Liver (tissue), 9 donors: ENCODE results near the gene EMILIN1. TPM values are rescaled to one million over a fixed set of nuclear protein-coding genes. Genes with fewer than 3 reads are reported as not detected.
A peak's percentile ranks its signal among the peaks of the same experiment; 100 is the strongest.

Source experiments
- DNase-seq: peaks from one replicate; pipeline ENCODE4 v3.0.0-alpha.2; 2017; ENCODE audit warnings: low spot score
- H3K27ac ChIP-seq, 2 donors: one replicate each; pipeline ENCODE4 v1.7.0; 2013; ENCODE audit warnings: inconsistent platforms in 2 of 2, low read length in 2 of 2, control low read depth in 1 of 2, low read depth in 1 of 2, mild to moderate bottlenecking in 1 of 2
- H3K27me3 ChIP-seq, 4 donors: one replicate each; pipeline versions ENCODE4 v1.6.1 to v1.7.0; 2013; ENCODE audit warnings: low read length in 3 of 4, inconsistent platforms in 1 of 4, mild to moderate bottlenecking in 1 of 4, moderate library complexity in 1 of 4; ENCODE audit not compliant: control insufficient read depth in 4 of 4, insufficient read depth in 4 of 4
- H3K36me3 ChIP-seq, 4 donors: one replicate each; pipeline versions ENCODE4 v1.6.1 to v1.7.0; 2013; ENCODE audit warnings: low read length in 3 of 4, mild to moderate bottlenecking in 3 of 4, low read depth in 1 of 4, moderate library complexity in 1 of 4; ENCODE audit not compliant: control insufficient read depth in 4 of 4, insufficient read depth in 3 of 4
- H3K4me1 ChIP-seq, 4 donors: one replicate each; pipeline versions ENCODE4 v1.6.1 to v1.7.0; 2013; ENCODE audit warnings: low read length in 3 of 4, mild to moderate bottlenecking in 3 of 4, moderate library complexity in 1 of 4; ENCODE audit not compliant: control insufficient read depth in 4 of 4, insufficient read depth in 4 of 4
- H3K4me3 ChIP-seq, 3 donors: one replicate each; pipeline versions ENCODE4 v1.6.1 to v1.7.0; 2013; ENCODE audit warnings: low read length in 3 of 3, control low read depth in 1 of 3, low read depth in 1 of 3, mild to moderate bottlenecking in 1 of 3
- H3K9ac ChIP-seq, 2 donors: one replicate each; pipeline ENCODE4 v1.7.0; 2013; ENCODE audit warnings: low read length in 2 of 2, mild to moderate bottlenecking in 2 of 2, moderate library complexity in 2 of 2, control low read depth in 1 of 2, low read depth in 1 of 2
- H3K9me3 ChIP-seq, 4 donors: one replicate each; pipeline versions ENCODE4 v1.6.1 to v1.7.0; 2013; ENCODE audit warnings: low read length in 3 of 4; ENCODE audit not compliant: control insufficient read depth in 4 of 4
- EGR1 ChIP-seq, 2 donors: IDR thresholded peaks; 2 replicates each; pipeline ENCODE4 v1.6.1; 2016 to 2018; ENCODE audit warnings: antibody characterized with exemption in 2 of 2, low read depth in 2 of 2
- FOXA1 ChIP-seq: IDR thresholded peaks from 2 replicates; pipeline ENCODE4 v1.6.1; 2016; ENCODE audit warnings: antibody characterized with exemption
- FOXA2 ChIP-seq: IDR thresholded peaks from 2 replicates; pipeline ENCODE4 v1.6.1; 2016; ENCODE audit warnings: antibody characterized with exemption
- GABPA ChIP-seq, 2 donors: IDR thresholded peaks in 1 of 2; conservative IDR thresholded peaks in 1 of 2; 2 replicates each; pipeline ENCODE4 v1.6.1; 2016; ENCODE audit warnings: antibody characterized with exemption in 2 of 2, mild to moderate bottlenecking in 1 of 2, moderate library complexity in 1 of 2
- HNF4A ChIP-seq, 2 donors: conservative IDR thresholded peaks; 2 replicates each; pipeline ENCODE4 v1.6.1; 2016; ENCODE audit warnings: antibody characterized with exemption in 2 of 2, mild to moderate bottlenecking in 2 of 2
- HNF4G ChIP-seq: IDR thresholded peaks from 2 replicates; pipeline ENCODE4 v1.6.1; 2016; ENCODE audit warnings: antibody characterized with exemption
- JUND ChIP-seq, 2 donors: IDR thresholded peaks; 2 replicates each; pipeline ENCODE4 v1.6.1; 2016; ENCODE audit warnings: antibody characterized with exemption in 2 of 2
- NR2F2 ChIP-seq: IDR thresholded peaks from 2 replicates; pipeline ENCODE4 v1.6.1; 2016; ENCODE audit warnings: antibody characterized with exemption
- RAD21 ChIP-seq, 2 donors: IDR thresholded peaks; 2 replicates each; pipeline ENCODE4 v1.6.1; 2016; ENCODE audit warnings: antibody characterized with exemption in 2 of 2, mild to moderate bottlenecking in 2 of 2
- RXRA ChIP-seq, 2 donors: IDR thresholded peaks; 2 replicates each; pipeline ENCODE4 v1.6.1; 2017 to 2018; ENCODE audit warnings: antibody characterized with exemption in 2 of 2, mild to moderate bottlenecking in 1 of 2
- SP1 ChIP-seq: IDR thresholded peaks from 2 replicates; pipeline ENCODE4 v1.6.1; 2018; ENCODE audit warnings: antibody characterized with exemption, mild to moderate bottlenecking
- YY1 ChIP-seq: IDR thresholded peaks from 2 replicates; pipeline ENCODE4 v1.6.1; 2016; ENCODE audit warnings: antibody characterized with exemption, mild to moderate bottlenecking
- WGBS: extraction: QIAGEN DNeasy Blood & Tissue Kit; methylation state at CpG from one replicate; pipeline ENCODE4 v1.1.7; 2013; 5-methylcytosine and 5-hydroxymethylcytosine counted together
- polyA plus RNA-seq, 2 donors: library from polyadenylated mRNA; stranded (reverse) in 1 of 2; unstranded in 1 of 2; fragments of 200-250 nt in 1 of 2; fragments of >200 nt in 1 of 2; fragmentation: Nextera tagmentation in 1 of 2; extraction: Ambion mirVana in 1 of 2; gene quantifications; one replicate each; pipeline versions ENCODE4 v1.2.1 to v1.2.3, GENCODE V29; 2013 to 2015
- total RNA-seq, 2 donors: library from RNA; depleted of rRNA; stranded (reverse); fragments of >200 nt; gene quantifications; one replicate each; pipeline ENCODE4 v1.2.3, GENCODE V29; 2014
- TF ChIP-seq, protein P1 (sequence below): IDR thresholded peaks from 2 replicates; pipeline ENCODE4 v1.6.1; 2016; ENCODE audit warnings: antibody characterized with exemption
- TF ChIP-seq, protein P2 (sequence below): IDR thresholded peaks from 2 replicates; pipeline ENCODE4 v1.6.1; 2016; ENCODE audit warnings: antibody characterized with exemption, mild to moderate bottlenecking
- TF ChIP-seq, protein P3 (sequence below): IDR thresholded peaks from 2 replicates; pipeline ENCODE4 v1.6.1; 2016; ENCODE audit warnings: antibody characterized with exemption
- TF ChIP-seq, protein P4 (sequence below): fragments of 150-350 bp; IDR thresholded peaks from 2 replicates; pipeline ENCODE4 v1.5.1; 2017; ENCODE audit warnings: improper control_type of control experiment, low read depth, low read length; ENCODE audit not compliant: missing input control
- donor health status: healthy.
- donor health status: healthy.
- donor health status: healthy.
- donor health status: healthy.
- donor health status: healthy.

EMILIN1 gene
- total and polyA plus RNA-seq, 4 donors = 3.4 to 26.1 (median 24.0) TPM

DNA sequence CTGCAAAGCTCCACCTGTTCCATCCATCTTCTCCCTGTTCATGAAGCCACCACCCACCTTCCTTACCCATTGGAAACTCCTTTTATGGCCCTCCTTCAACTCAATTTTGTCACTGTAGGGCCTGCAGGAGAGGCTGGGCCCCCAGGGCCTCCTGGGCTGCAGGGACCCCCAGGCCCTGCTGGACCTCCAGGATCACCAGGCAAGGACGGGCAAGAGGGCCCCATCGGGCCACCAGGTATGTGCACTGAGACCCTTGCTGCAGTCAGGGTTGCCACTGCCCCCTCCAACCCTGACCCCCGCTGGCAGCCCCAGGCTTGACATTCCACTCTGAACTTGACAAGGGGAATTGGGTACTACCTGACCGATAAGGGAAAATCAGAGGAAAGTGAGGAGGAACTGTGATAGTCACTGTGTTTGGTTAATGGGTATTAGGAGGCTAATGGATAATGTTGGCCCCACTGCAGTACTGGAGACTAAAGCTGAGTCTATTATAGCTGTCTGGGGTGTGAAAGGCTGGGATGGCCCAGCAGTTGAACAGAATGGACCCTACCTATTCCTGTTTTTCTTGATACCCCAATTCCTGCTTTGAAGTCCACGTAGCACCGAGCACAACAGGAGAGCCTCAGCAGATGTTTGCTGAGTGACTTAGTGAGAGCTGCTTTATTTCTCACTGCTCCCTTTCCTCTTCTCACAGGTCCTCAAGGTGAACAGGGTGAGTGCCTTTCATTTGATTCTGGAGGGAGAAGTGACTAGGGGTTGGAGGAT, 6.1 kb downstream of the EMILIN1 start (continued):
- TF ChIP-seq, protein P1, sequence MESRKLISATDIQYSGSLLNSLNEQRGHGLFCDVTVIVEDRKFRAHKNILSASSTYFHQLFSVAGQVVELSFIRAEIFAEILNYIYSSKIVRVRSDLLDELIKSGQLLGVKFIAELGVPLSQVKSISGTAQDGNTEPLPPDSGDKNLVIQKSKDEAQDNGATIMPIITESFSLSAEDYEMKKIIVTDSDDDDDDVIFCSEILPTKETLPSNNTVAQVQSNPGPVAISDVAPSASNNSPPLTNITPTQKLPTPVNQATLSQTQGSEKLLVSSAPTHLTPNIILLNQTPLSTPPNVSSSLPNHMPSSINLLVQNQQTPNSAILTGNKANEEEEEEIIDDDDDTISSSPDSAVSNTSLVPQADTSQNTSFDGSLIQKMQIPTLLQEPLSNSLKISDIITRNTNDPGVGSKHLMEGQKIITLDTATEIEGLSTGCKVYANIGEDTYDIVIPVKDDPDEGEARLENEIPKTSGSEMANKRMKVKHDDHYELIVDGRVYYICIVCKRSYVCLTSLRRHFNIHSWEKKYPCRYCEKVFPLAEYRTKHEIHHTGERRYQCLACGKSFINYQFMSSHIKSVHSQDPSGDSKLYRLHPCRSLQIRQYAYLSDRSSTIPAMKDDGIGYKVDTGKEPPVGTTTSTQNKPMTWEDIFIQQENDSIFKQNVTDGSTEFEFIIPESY = no peak
- TF ChIP-seq YY1 (no peak), HNF4G (no peak)

DNA sequence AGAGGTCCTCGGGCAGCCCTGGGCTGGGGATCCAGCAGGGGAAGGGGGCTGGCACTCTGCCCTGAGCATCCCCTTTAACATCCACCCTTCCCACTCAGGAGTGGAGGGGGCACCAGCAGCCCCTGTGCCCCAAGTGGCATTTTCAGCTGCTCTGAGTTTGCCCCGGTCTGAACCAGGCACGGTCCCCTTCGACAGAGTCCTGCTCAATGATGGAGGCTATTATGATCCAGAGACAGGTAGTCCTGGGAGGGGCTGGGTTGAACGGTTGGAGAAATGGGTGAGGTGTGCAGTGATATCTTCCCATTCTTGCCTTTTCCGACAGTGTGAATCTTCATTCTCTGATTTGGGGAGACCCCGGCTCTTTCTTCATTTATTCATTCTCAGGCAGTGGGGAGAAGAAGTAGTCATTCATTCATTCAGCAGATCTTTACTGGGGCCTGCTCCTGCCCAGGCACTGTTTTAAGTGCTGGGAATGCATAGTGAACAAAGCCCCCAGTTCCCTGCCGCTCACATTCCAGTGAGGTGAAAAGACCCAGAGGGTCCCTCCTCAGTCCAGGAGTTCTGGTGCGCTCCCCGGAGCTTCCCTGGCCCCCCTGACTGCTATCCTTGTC, 6.8 kb downstream of the EMILIN1 start:
- Histone ChIP-seq H3K4me3 (peak overlapping the region in 2 of 3 donors; percentile 63 to 73), H3K9ac (no peak overlapping the region), H3K9me3 (no peaks in the 10 kb centered on the region), H3K36me3 (no peaks in the 10 kb centered on the region), H3K4me1 (peaks cover 9 to 68% (median 35%) of the 10 kb centered on the region in 4 donors), H3K27ac (peak overlapping the region in 1 of 2 donors; percentile 87), H3K27me3 (no peaks in the 10 kb centered on the region)
- WGBS = 68% methylated on average over 10 of the region's 10 CpGs
- no peak for DNase-seq
- no peak for TF ChIP-seq NR2F2
- TF ChIP-seq, protein P2, sequence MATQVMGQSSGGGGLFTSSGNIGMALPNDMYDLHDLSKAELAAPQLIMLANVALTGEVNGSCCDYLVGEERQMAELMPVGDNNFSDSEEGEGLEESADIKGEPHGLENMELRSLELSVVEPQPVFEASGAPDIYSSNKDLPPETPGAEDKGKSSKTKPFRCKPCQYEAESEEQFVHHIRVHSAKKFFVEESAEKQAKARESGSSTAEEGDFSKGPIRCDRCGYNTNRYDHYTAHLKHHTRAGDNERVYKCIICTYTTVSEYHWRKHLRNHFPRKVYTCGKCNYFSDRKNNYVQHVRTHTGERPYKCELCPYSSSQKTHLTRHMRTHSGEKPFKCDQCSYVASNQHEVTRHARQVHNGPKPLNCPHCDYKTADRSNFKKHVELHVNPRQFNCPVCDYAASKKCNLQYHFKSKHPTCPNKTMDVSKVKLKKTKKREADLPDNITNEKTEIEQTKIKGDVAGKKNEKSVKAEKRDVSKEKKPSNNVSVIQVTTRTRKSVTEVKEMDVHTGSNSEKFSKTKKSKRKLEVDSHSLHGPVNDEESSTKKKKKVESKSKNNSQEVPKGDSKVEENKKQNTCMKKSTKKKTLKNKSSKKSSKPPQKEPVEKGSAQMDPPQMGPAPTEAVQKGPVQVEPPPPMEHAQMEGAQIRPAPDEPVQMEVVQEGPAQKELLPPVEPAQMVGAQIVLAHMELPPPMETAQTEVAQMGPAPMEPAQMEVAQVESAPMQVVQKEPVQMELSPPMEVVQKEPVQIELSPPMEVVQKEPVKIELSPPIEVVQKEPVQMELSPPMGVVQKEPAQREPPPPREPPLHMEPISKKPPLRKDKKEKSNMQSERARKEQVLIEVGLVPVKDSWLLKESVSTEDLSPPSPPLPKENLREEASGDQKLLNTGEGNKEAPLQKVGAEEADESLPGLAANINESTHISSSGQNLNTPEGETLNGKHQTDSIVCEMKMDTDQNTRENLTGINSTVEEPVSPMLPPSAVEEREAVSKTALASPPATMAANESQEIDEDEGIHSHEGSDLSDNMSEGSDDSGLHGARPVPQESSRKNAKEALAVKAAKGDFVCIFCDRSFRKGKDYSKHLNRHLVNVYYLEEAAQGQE = no peak
- no peak for TF ChIP-seq GABPA (IDR thresholded peaks at IDR 0.05 in 1 of 2, conservative IDR thresholded peaks at IDR 0.05 in 1 of 2)
- no peak for TF ChIP-seq RAD21 (IDR thresholded peaks at IDR 0.05)
- TF ChIP-seq RXRA (IDR thresholded peaks at IDR 0.05) = no peak

DNA sequence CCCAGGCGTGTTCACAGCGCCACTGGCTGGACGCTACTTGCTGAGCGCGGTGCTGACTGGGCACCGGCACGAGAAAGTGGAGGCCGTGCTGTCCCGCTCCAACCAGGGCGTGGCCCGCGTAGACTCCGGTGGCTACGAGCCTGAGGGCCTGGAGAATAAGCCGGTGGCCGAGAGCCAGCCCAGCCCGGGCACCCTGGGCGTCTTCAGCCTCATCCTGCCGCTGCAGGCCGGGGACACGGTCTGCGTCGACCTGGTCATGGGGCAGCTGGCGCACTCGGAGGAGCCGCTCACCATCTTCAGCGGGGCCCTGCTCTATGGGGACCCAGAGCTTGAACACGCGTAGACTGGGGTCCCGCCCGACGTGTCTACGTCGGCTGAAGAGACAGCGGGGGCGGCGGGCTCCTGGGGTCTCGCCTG, 7.3 kb downstream of the EMILIN1 start:
- peak overlapping the region; percentile 70 to 87 for H3K27ac ChIP-seq
- no peak overlapping the region for H3K9ac ChIP-seq
- peak; percentile 69 for DNase-seq
- no peaks in the 10 kb centered on the region for H3K36me3 ChIP-seq
- no peaks in the 10 kb centered on the region for H3K27me3 ChIP-seq
- H3K4me3 ChIP-seq = peak overlapping the region; percentile 46 to 73 (median 63)
- no peaks in the 10 kb centered on the region for H3K9me3 ChIP-seq
- WGBS = 3% methylated on average over 38 of the region's 38 CpGs
- H3K4me1 ChIP-seq = peaks cover 10 to 65% (median 34%) of the 10 kb centered on the region in 4 donors
- TF ChIP-seq HNF4G = no peak
- TF ChIP-seq, protein P1 = no peak
- TF ChIP-seq EGR1 (IDR thresholded peaks at IDR 0.05; ENCODE audit: low read depth in 2 of 2) = no peak
- TF ChIP-seq RAD21 (IDR thresholded peaks at IDR 0.05) = peak; percentile 75 to 76
- TF ChIP-seq GABPA (IDR thresholded peaks at IDR 0.05 in 1 of 2, conservative IDR thresholded peaks at IDR 0.05 in 1 of 2) = no peak
- TF ChIP-seq, protein P3, sequence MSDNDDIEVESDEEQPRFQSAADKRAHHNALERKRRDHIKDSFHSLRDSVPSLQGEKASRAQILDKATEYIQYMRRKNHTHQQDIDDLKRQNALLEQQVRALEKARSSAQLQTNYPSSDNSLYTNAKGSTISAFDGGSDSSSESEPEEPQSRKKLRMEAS = no peak
- TF ChIP-seq, protein P4, sequence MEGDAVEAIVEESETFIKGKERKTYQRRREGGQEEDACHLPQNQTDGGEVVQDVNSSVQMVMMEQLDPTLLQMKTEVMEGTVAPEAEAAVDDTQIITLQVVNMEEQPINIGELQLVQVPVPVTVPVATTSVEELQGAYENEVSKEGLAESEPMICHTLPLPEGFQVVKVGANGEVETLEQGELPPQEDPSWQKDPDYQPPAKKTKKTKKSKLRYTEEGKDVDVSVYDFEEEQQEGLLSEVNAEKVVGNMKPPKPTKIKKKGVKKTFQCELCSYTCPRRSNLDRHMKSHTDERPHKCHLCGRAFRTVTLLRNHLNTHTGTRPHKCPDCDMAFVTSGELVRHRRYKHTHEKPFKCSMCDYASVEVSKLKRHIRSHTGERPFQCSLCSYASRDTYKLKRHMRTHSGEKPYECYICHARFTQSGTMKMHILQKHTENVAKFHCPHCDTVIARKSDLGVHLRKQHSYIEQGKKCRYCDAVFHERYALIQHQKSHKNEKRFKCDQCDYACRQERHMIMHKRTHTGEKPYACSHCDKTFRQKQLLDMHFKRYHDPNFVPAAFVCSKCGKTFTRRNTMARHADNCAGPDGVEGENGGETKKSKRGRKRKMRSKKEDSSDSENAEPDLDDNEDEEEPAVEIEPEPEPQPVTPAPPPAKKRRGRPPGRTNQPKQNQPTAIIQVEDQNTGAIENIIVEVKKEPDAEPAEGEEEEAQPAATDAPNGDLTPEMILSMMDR = peak; percentile 28
- no peak for TF ChIP-seq SP1
- TF ChIP-seq HNF4A (conservative IDR thresholded peaks at IDR 0.05) = no peak
- no peak for TF ChIP-seq NR2F2
- no peak for TF ChIP-seq FOXA1
- TF ChIP-seq FOXA2 = no peak
- TF ChIP-seq JUND (IDR thresholded peaks at IDR 0.05) = no peak
- no peak for TF ChIP-seq RXRA (IDR thresholded peaks at IDR 0.05)
